ENCODE results near the gene RAB11B.

DNA sequence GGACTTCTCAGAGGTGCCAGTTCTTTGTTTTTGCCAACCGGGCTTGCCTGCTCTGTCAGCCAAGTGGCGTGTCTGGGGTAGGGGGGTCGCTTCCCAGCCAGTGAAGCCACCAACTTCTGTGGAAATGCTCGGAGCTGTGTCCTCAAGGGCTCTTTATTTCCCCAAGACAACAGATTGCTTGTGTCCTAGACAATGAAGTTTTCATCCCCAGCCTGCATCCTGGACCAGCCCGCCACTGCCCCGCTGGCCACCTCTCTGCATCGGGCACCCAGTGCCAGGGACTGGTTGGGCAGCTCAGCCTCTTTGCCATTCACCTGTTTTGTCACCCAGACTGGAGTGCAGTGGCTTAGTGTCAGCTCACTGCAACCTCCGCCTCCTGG lies 3.7 kb downstream of the RAB11B start:
- TF ChIP-seq, protein P1, sequence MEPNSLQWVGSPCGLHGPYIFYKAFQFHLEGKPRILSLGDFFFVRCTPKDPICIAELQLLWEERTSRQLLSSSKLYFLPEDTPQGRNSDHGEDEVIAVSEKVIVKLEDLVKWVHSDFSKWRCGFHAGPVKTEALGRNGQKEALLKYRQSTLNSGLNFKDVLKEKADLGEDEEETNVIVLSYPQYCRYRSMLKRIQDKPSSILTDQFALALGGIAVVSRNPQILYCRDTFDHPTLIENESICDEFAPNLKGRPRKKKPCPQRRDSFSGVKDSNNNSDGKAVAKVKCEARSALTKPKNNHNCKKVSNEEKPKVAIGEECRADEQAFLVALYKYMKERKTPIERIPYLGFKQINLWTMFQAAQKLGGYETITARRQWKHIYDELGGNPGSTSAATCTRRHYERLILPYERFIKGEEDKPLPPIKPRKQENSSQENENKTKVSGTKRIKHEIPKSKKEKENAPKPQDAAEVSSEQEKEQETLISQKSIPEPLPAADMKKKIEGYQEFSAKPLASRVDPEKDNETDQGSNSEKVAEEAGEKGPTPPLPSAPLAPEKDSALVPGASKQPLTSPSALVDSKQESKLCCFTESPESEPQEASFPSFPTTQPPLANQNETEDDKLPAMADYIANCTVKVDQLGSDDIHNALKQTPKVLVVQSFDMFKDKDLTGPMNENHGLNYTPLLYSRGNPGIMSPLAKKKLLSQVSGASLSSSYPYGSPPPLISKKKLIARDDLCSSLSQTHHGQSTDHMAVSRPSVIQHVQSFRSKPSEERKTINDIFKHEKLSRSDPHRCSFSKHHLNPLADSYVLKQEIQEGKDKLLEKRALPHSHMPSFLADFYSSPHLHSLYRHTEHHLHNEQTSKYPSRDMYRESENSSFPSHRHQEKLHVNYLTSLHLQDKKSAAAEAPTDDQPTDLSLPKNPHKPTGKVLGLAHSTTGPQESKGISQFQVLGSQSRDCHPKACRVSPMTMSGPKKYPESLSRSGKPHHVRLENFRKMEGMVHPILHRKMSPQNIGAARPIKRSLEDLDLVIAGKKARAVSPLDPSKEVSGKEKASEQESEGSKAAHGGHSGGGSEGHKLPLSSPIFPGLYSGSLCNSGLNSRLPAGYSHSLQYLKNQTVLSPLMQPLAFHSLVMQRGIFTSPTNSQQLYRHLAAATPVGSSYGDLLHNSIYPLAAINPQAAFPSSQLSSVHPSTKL (CRISPR knock-in tag; IDR thresholded peaks at IDR 0.05), result no peak
- TF ChIP-seq ZFX (CRISPR knock-in tag; IDR thresholded peaks at IDR 0.05; ENCODE audit: low read depth), result no peak
